ENCODE measurements around the gene NFYB.

The NFYB gene

GRCh38 chr12:104109446-104110271, 28.4 kb downstream of the NFYB start:
- H3K27me3 ChIP-seq (ENCODE audit: low read depth, low read length), result no peaks in the 10 kb centered on the region

DNA sequence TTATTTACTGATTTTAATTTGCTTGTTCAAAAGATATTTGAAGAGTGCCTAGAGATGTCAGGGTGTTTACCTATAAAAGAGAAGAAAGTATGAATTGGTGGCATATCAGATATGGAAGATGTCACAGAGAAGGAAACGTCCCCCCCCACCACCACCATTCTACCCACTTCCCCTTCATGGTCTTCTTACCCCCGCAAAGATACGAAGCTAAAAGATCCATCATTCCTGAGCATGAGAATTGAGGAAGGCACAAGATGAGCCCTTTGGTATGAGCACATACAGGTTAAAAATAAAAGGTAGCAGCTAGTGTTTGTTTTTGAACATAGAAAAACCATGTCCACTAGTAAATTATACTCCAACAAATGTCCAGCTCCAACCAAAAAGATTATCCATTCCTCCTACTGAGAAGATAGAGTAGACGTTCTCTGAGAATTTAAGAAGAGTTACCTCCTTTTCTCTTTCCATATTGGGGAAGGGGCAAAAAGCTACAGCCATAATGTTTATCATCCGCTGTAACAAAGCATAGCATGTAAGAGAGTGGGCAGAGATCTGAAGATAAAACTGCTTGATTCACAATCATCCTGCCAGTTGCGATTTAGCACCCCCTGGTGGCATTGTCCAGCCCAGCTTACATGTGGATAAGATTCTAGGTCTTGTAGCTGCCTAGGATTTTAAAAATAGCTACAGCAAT, 29.1 kb downstream of the NFYB start:
- peaks cover 8 to 16% of the 10 kb centered on the region in 2 donors for H3K4me1 ChIP-seq (ENCODE audit: control insufficient read depth in 1 of 2, insufficient read depth in 2 of 2, low read length in 2 of 2)
- no peak overlapping the region for H3K27ac ChIP-seq (ENCODE audit: low read length)
- no peaks in the 10 kb centered on the region for H3K27me3 ChIP-seq (ENCODE audit: low read depth, low read length)
- no peak overlapping the region for H3K4me3 ChIP-seq (ENCODE audit: low read depth in 1 of 2, low read length in 2 of 2)
- no peaks in the 10 kb centered on the region for H3K9me3 ChIP-seq (ENCODE audit: control insufficient read depth in 1 of 2, low read length in 2 of 2)
- peaks cover 6 to 11% of the 10 kb centered on the region in 2 donors for H3K36me3 ChIP-seq (ENCODE audit: control insufficient read depth in 1 of 2, insufficient read depth in 2 of 2, low read length in 2 of 2)

More at GRCh38 chr12:104109446-104110271, 28.4 kb downstream of the NFYB start:
- Histone ChIP-seq H3K36me3 (ENCODE audit: control insufficient read depth in 1 of 2, insufficient read depth in 2 of 2, low read length in 2 of 2) (peaks cover 6 to 10% of the 10 kb centered on the region in 2 donors), H3K27ac (ENCODE audit: low read length) (no peak overlapping the region), H3K9me3 (ENCODE audit: control insufficient read depth in 1 of 2, low read length in 2 of 2) (no peaks in the 10 kb centered on the region), H3K4me1 (ENCODE audit: control insufficient read depth in 1 of 2, insufficient read depth in 2 of 2, low read length in 2 of 2) (peaks cover 8 to 9% of the 10 kb centered on the region in 2 donors), H3K4me3 (ENCODE audit: low read depth in 1 of 2, low read length in 2 of 2) (no peak overlapping the region)

- Histone ChIP-seq H3K36me3 (ENCODE audit: control insufficient read depth in 1 of 2, insufficient read depth in 2 of 2, low read length in 2 of 2) (peaks cover 11 to 21% of the 10 kb centered on the region in 2 donors), H3K9me3 (ENCODE audit: control insufficient read depth in 1 of 2, low read length in 2 of 2) (no peaks in the 10 kb centered on the region), H3K4me1 (ENCODE audit: control insufficient read depth in 1 of 2, insufficient read depth in 2 of 2, low read length in 2 of 2) (peaks cover 8 to 17% of the 10 kb centered on the region in 2 donors), H3K27me3 (ENCODE audit: low read depth, low read length) (no peaks in the 10 kb centered on the region), H3K27ac (ENCODE audit: low read length) (no peak overlapping the region), H3K4me3 (ENCODE audit: low read depth in 1 of 2, low read length in 2 of 2) (no peak overlapping the region)
These were observed 31.0 kb downstream of the NFYB start for GRCh38 chr12:104106965-104107364.

DNA sequence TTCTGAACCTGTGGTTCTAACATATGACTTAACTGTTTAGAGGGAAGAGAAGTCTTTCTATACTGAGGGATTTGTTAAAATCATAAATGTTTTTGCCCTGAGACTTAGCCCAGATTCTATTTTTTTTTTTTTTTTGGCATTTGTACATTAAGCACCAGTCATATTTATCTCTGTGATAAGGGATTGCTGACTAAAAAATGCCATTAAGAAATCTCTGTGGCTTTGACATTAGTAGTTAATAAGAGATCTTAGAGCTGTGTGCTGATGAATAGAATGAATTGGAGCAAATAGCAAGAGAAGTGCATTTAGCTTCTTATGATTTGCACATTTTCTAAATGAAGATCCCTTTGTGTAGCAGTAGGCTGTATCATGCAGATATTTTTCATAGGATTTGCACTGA, 32.5 kb downstream of the NFYB start:
- Histone ChIP-seq H3K4me1 (ENCODE audit: control insufficient read depth in 1 of 2, insufficient read depth in 2 of 2, low read length in 2 of 2) (peaks cover 8 to 17% of the 10 kb centered on the region in 2 donors), H3K4me3 (ENCODE audit: low read depth in 1 of 2, low read length in 2 of 2) (no peak overlapping the region), H3K36me3 (ENCODE audit: control insufficient read depth in 1 of 2, insufficient read depth in 2 of 2, low read length in 2 of 2) (peaks cover 18 to 19% of the 10 kb centered on the region in 2 donors), H3K9me3 (ENCODE audit: control insufficient read depth in 1 of 2, low read length in 2 of 2) (no peaks in the 10 kb centered on the region), H3K27ac (ENCODE audit: low read length) (no peak overlapping the region), H3K27me3 (ENCODE audit: low read depth, low read length) (no peaks in the 10 kb centered on the region)

GRCh38 chr12:104097954-104098353, 40.1 kb downstream of the NFYB start:
- H3K4me1 ChIP-seq (ENCODE audit: control insufficient read depth in 1 of 2, insufficient read depth in 2 of 2, low read length in 2 of 2), result no peaks in the 10 kb centered on the region
- peaks cover 32 to 60% of the 10 kb centered on the region in 2 donors for H3K36me3 ChIP-seq (ENCODE audit: control insufficient read depth in 1 of 2, insufficient read depth in 2 of 2, low read length in 2 of 2)
- H3K27ac ChIP-seq (ENCODE audit: low read length), result no peak overlapping the region
- H3K4me3 ChIP-seq (ENCODE audit: low read depth in 1 of 2, low read length in 2 of 2), result no peak overlapping the region
- H3K9me3 ChIP-seq (ENCODE audit: control insufficient read depth in 1 of 2, low read length in 2 of 2), result no peaks in the 10 kb centered on the region
- no peaks in the 10 kb centered on the region for H3K27me3 ChIP-seq (ENCODE audit: low read depth, low read length)

- H3K27ac ChIP-seq (ENCODE audit: low read length), result no peak overlapping the region
- H3K4me1 ChIP-seq (ENCODE audit: control insufficient read depth in 1 of 2, insufficient read depth in 2 of 2, low read length in 2 of 2), result no peaks in the 10 kb centered on the region
- H3K9me3 ChIP-seq (ENCODE audit: control insufficient read depth in 1 of 2, low read length in 2 of 2), result no peaks in the 10 kb centered on the region
- no peaks in the 10 kb centered on the region for H3K27me3 ChIP-seq (ENCODE audit: low read depth, low read length)
- H3K36me3 ChIP-seq (ENCODE audit: control insufficient read depth in 1 of 2, insufficient read depth in 2 of 2, low read length in 2 of 2), result peaks cover 40 to 62% of the 10 kb centered on the region in 2 donors
- H3K4me3 ChIP-seq (ENCODE audit: low read depth in 1 of 2, low read length in 2 of 2), result no peak overlapping the region
These were observed 42.7 kb downstream of the NFYB start for GRCh38 chr12:104095289-104095688.

DNA sequence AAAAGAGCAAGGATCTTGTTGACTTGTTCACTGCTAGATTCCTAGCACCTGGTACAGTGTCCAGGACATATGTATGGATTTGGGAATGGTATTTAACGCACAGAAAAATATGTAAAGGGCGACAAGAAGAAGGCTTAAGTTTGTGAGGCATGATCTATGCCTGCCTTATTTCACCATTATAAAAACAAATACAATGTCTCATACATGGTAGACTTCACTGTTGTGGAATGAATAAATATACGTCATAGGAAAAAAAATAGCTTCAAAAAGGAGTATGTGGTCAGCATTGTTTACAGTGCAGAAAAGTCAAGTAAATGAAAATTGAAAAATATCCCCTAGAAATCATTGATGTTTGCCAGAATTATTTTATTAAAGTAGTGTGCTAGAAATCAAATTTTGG, 43.7 kb downstream of the NFYB start:
- H3K9me3 ChIP-seq (ENCODE audit: control insufficient read depth in 1 of 2, low read length in 2 of 2), result no peaks in the 10 kb centered on the region
- H3K36me3 ChIP-seq (ENCODE audit: control insufficient read depth in 1 of 2, insufficient read depth in 2 of 2, low read length in 2 of 2), result peaks cover 40 to 67% of the 10 kb centered on the region in 2 donors
- H3K4me3 ChIP-seq (ENCODE audit: low read depth in 1 of 2, low read length in 2 of 2), result no peak overlapping the region
- H3K4me1 ChIP-seq (ENCODE audit: control insufficient read depth in 1 of 2, insufficient read depth in 2 of 2, low read length in 2 of 2), result no peaks in the 10 kb centered on the region
- H3K27me3 ChIP-seq (ENCODE audit: low read depth, low read length), result no peaks in the 10 kb centered on the region
- no peak overlapping the region for H3K27ac ChIP-seq (ENCODE audit: low read length)

GRCh38 chr12:104091136-104091535, 46.9 kb downstream of the NFYB start:
- Histone ChIP-seq H3K27ac (ENCODE audit: low read length) (no peak overlapping the region), H3K9me3 (ENCODE audit: control insufficient read depth in 1 of 2, low read length in 2 of 2) (no peaks in the 10 kb centered on the region), H3K4me1 (ENCODE audit: control insufficient read depth in 1 of 2, insufficient read depth in 2 of 2, low read length in 2 of 2) (no peaks in the 10 kb centered on the region), H3K4me3 (ENCODE audit: low read depth in 1 of 2, low read length in 2 of 2) (no peak overlapping the region), H3K36me3 (ENCODE audit: control insufficient read depth in 1 of 2, insufficient read depth in 2 of 2, low read length in 2 of 2) (peaks cover 30 to 60% of the 10 kb centered on the region in 2 donors), H3K27me3 (ENCODE audit: low read depth, low read length) (no peaks in the 10 kb centered on the region)

GRCh38 chr12:104090685-104091084, 47.3 kb downstream of the NFYB start:
- Histone ChIP-seq H3K4me3 (ENCODE audit: low read depth in 1 of 2, low read length in 2 of 2) (no peak overlapping the region), H3K4me1 (ENCODE audit: control insufficient read depth in 1 of 2, insufficient read depth in 2 of 2, low read length in 2 of 2) (no peaks in the 10 kb centered on the region), H3K9me3 (ENCODE audit: control insufficient read depth in 1 of 2, low read length in 2 of 2) (no peaks in the 10 kb centered on the region), H3K27ac (ENCODE audit: low read length) (no peak overlapping the region), H3K27me3 (ENCODE audit: low read depth, low read length) (no peaks in the 10 kb centered on the region), H3K36me3 (ENCODE audit: control insufficient read depth in 1 of 2, insufficient read depth in 2 of 2, low read length in 2 of 2) (peaks cover 30 to 64% of the 10 kb centered on the region in 2 donors)

- H3K27me3 ChIP-seq (ENCODE audit: low read depth, low read length), result no peaks in the 10 kb centered on the region
- no peak overlapping the region for H3K27ac ChIP-seq (ENCODE audit: low read length)
- H3K9me3 ChIP-seq (ENCODE audit: control insufficient read depth in 1 of 2, low read length in 2 of 2), result no peaks in the 10 kb centered on the region
- H3K4me1 ChIP-seq (ENCODE audit: control insufficient read depth in 1 of 2, insufficient read depth in 2 of 2, low read length in 2 of 2), result no peaks in the 10 kb centered on the region
- H3K4me3 ChIP-seq (ENCODE audit: low read depth in 1 of 2, low read length in 2 of 2), result no peak overlapping the region
- H3K36me3 ChIP-seq (ENCODE audit: control insufficient read depth in 1 of 2, insufficient read depth in 2 of 2, low read length in 2 of 2), result peaks cover 28 to 41% of the 10 kb centered on the region in 2 donors
These were observed 54.1 kb downstream of the NFYB start for GRCh38 chr12:104083769-104084475.

GRCh38 chr12:104080764-104081163, 57.2 kb downstream of the NFYB start:
- H3K27me3 ChIP-seq (ENCODE audit: low read depth, low read length), result no peaks in the 10 kb centered on the region
- H3K9me3 ChIP-seq (ENCODE audit: control insufficient read depth in 1 of 2, low read length in 2 of 2), result no peaks in the 10 kb centered on the region
- H3K4me1 ChIP-seq (ENCODE audit: control insufficient read depth in 1 of 2, insufficient read depth in 2 of 2, low read length in 2 of 2), result no peaks in the 10 kb centered on the region
- H3K36me3 ChIP-seq (ENCODE audit: control insufficient read depth in 1 of 2, insufficient read depth in 2 of 2, low read length in 2 of 2), result peaks cover 19 to 21% of the 10 kb centered on the region in 2 donors
- no peak overlapping the region for H3K4me3 ChIP-seq (ENCODE audit: low read depth in 1 of 2, low read length in 2 of 2)
- no peak overlapping the region for H3K27ac ChIP-seq (ENCODE audit: low read length)

Data from muscle layer of duodenum (tissue), 2 donors.